ENCODE data around the gene GNB1L.

The GNB1L gene

GRCh38 chr22:19759427-19760057 lies 95.1 kb downstream of the GNB1L start:
- no peak for DNase-seq

- no peak for DNase-seq
Observed at GRCh38 chr22:19758896-19759426, 95.7 kb downstream of the GNB1L start.

GRCh38 chr22:19757985-19758895 lies 96.4 kb downstream of the GNB1L start:
- DNase-seq = no peak

- no peak for DNase-seq
Observed at GRCh38 chr22:19757140-19757984, 97.3 kb downstream of the GNB1L start.

GRCh38 chr22:19756288-19757128 lies 98.2 kb downstream of the GNB1L start:
- DNase-seq = peak; percentile 86

GRCh38 chr22:19755722-19756287 lies 98.9 kb downstream of the GNB1L start:
- no peak for DNase-seq

- no peak for DNase-seq
Observed at GRCh38 chr22:19755145-19755710, 99.4 kb downstream of the GNB1L start.

- no peak for DNase-seq
Observed at GRCh38 chr22:19754701-19755144, 100.0 kb downstream of the GNB1L start.

GRCh38 chr22:19753996-19754700 lies 100.5 kb downstream of the GNB1L start:
- DNase-seq = no peak

GRCh38 chr22:19753090-19753842 lies 101.4 kb downstream of the GNB1L start:
- no peak for DNase-seq

- no peak for DNase-seq
Observed at GRCh38 chr22:19751497-19752245, 103.0 kb downstream of the GNB1L start.

- DNase-seq = no peak
Observed at GRCh38 chr22:19750507-19751490, 103.9 kb downstream of the GNB1L start.

- DNase-seq = no peak
Observed at GRCh38 chr22:19749876-19750275, 104.8 kb downstream of the GNB1L start.

GRCh38 chr22:19748991-19749664 lies 105.5 kb downstream of the GNB1L start:
- DNase-seq = no peak

GRCh38 chr22:19748139-19748538 lies 106.5 kb downstream of the GNB1L start:
- DNase-seq = no peak

- DNase-seq = no peak
Observed at GRCh38 chr22:19747551-19747950, 107.1 kb downstream of the GNB1L start.

GRCh38 chr22:19746726-19747125 lies 107.9 kb downstream of the GNB1L start:
- DNase-seq = no peak

Measured in CD4-positive, alpha-beta T cell treated with Interleukin-6 for 4 hours (primary cell).